ENCODE measurements around the gene CFAP99.

CFAP99 gene

GRCh38 chr4:2387218-2387617 is 31.5 kb upstream of the CFAP99 start:
- H3K4me2 ChIP-seq, result no peak overlapping the region
- H2AFZ ChIP-seq (ENCODE audit: low read depth), result no peak overlapping the region
- H3K79me2 ChIP-seq (ENCODE audit: insufficient read depth, low read depth), result no peaks in the 10 kb centered on the region

GRCh38 chr4:2387829-2388228 is 30.9 kb upstream of the CFAP99 start:
- no peak overlapping the region for H3K4me3 ChIP-seq (IDR thresholded peaks at IDR 0.05; ENCODE audit: insufficient read depth, low read depth, low read length)
- H3K27me3 ChIP-seq (ENCODE audit: insufficient read depth, low read depth), result no peaks in the 10 kb centered on the region
- H3K9ac ChIP-seq, result no peak overlapping the region
- TF ChIP-seq CTCF (conservative IDR thresholded peaks at IDR 0.05; ENCODE audit: low read depth, low read length), result no peak
- no peak overlapping the region for H3K4me2 ChIP-seq
- H3K27ac ChIP-seq, result no peak overlapping the region
- H3K4me1 ChIP-seq (ENCODE audit: low read depth, poor library complexity, severe bottlenecking), result no peaks in the 10 kb centered on the region
- no peak overlapping the region for H2AFZ ChIP-seq (ENCODE audit: low read depth)
- H3K36me3 ChIP-seq (ENCODE audit: insufficient read depth), result no peaks in the 10 kb centered on the region
- H3K79me2 ChIP-seq (ENCODE audit: insufficient read depth, low read depth), result no peaks in the 10 kb centered on the region
- H4K20me1 ChIP-seq (ENCODE audit: insufficient read depth), result no peaks in the 10 kb centered on the region

More at GRCh38 chr4:2387218-2387617, 31.5 kb upstream of the CFAP99 start:
- Histone ChIP-seq H3K36me3 (ENCODE audit: insufficient read depth) (no peaks in the 10 kb centered on the region), H3K4me1 (ENCODE audit: low read depth, poor library complexity, severe bottlenecking) (no peaks in the 10 kb centered on the region), H3K4me3 (IDR thresholded peaks at IDR 0.05; ENCODE audit: insufficient read depth, low read depth, low read length) (no peak overlapping the region), H3K9ac (no peak overlapping the region), H3K27me3 (ENCODE audit: insufficient read depth, low read depth) (no peaks in the 10 kb centered on the region), H4K20me1 (ENCODE audit: insufficient read depth) (no peaks in the 10 kb centered on the region), H3K27ac (no peak overlapping the region)
- no peak for TF ChIP-seq CTCF (conservative IDR thresholded peaks at IDR 0.05; ENCODE audit: low read depth, low read length)

GRCh38 chr4:2388429-2389182 is 30.1 kb upstream of the CFAP99 start:
- no peak overlapping the region for H3K27ac ChIP-seq
- no peaks in the 10 kb centered on the region for H3K4me1 ChIP-seq (ENCODE audit: low read depth, poor library complexity, severe bottlenecking)
- TF ChIP-seq CTCF (conservative IDR thresholded peaks at IDR 0.05; ENCODE audit: low read depth, low read length), result no peak
- no peak overlapping the region for H2AFZ ChIP-seq (ENCODE audit: low read depth)
- no peaks in the 10 kb centered on the region for H4K20me1 ChIP-seq (ENCODE audit: insufficient read depth)
- H3K36me3 ChIP-seq (ENCODE audit: insufficient read depth), result no peaks in the 10 kb centered on the region
- no peak overlapping the region for H3K4me2 ChIP-seq
- no peaks in the 10 kb centered on the region for H3K79me2 ChIP-seq (ENCODE audit: insufficient read depth, low read depth)
- no peak overlapping the region for H3K9ac ChIP-seq
- H3K27me3 ChIP-seq (ENCODE audit: insufficient read depth, low read depth), result no peaks in the 10 kb centered on the region
- H3K4me3 ChIP-seq (IDR thresholded peaks at IDR 0.05; ENCODE audit: insufficient read depth, low read depth, low read length), result no peak overlapping the region

- TF ChIP-seq CTCF (conservative IDR thresholded peaks at IDR 0.05; ENCODE audit: low read depth, low read length), result no peak
- Histone ChIP-seq H2AFZ (ENCODE audit: low read depth) (no peak overlapping the region), H3K4me3 (IDR thresholded peaks at IDR 0.05; ENCODE audit: insufficient read depth, low read depth, low read length) (no peak overlapping the region), H4K20me1 (ENCODE audit: insufficient read depth) (no peaks in the 10 kb centered on the region), H3K4me2 (no peak overlapping the region), H3K4me1 (ENCODE audit: low read depth, poor library complexity, severe bottlenecking) (no peaks in the 10 kb centered on the region), H3K9ac (no peak overlapping the region), H3K27me3 (ENCODE audit: insufficient read depth, low read depth) (no peaks in the 10 kb centered on the region), H3K36me3 (ENCODE audit: insufficient read depth) (no peaks in the 10 kb centered on the region), H3K79me2 (ENCODE audit: insufficient read depth, low read depth) (no peaks in the 10 kb centered on the region), H3K27ac (no peak overlapping the region)
These were observed 29.1 kb upstream of the CFAP99 start for GRCh38 chr4:2389691-2390090.
